ENCODE results near the gene FBXW11. TPM values are rescaled to one million over a fixed set of nuclear protein-coding genes. Genes with fewer than 3 reads are reported as not detected.
"Not testable (repeated sequence)": the region's sequence is repeated elsewhere in the genome, so short reads cannot be mapped to it uniquely, and the experiment has no call there.

The FBXW11 gene
- total and polyA plus RNA-seq, 10 donors: 7.5 to 72.1 (median 54.7) TPM

DNA sequence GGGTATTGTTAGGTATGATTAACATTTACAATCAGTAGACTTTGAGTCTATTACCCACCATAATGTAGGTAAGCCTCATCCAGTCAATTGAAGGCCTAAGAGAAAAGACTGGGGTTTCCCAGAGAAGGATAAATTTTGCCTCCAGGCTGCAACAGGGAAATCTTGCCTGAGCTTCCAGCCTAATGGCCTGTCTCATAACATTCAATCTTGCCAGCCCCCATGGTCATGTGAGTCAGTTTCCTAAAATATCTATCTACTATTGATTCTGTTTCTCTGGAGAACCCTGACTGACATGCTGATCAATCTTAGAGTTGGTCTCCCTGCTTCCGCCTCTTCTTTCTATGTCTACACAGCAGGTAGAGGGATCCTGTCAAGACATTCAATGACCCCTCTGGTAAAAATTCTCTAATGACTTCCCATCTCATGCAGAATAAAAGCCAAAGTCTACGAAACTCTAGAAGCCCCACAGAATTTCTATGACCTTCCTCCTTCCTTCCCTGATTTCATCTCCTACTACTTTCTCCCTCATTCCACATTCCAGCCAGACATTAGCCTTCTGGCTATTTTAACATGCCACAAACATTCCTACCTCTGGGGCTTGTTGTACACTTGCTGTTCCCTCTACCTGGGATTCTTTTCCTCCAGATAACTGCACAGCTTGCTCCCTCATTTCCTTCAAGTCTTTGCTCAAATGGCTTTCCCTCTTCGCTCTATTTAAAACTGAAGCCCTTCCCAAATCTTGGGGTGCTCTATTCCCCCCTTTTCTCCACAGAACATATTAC is 60.2 kb downstream of the FBXW11 start:
- Histone ChIP-seq H3K27me3 (replicated peaks in 1 of 7) (no peaks in the 10 kb centered on the region), H3K36me3 (no peaks in the 10 kb centered on the region), H3K27ac (no peak overlapping the region), H3K9me3 (no peaks in the 10 kb centered on the region), H3K4me1 (peaks cover 5 to 70% (median 26%) of the 10 kb centered on the region in 6 donors), H3K4me3 (no peak overlapping the region)
- no peak for DNase-seq
- no peak for TF ChIP-seq POLR2A (IDR thresholded peaks at IDR 0.05)
- TF ChIP-seq, protein P1, sequence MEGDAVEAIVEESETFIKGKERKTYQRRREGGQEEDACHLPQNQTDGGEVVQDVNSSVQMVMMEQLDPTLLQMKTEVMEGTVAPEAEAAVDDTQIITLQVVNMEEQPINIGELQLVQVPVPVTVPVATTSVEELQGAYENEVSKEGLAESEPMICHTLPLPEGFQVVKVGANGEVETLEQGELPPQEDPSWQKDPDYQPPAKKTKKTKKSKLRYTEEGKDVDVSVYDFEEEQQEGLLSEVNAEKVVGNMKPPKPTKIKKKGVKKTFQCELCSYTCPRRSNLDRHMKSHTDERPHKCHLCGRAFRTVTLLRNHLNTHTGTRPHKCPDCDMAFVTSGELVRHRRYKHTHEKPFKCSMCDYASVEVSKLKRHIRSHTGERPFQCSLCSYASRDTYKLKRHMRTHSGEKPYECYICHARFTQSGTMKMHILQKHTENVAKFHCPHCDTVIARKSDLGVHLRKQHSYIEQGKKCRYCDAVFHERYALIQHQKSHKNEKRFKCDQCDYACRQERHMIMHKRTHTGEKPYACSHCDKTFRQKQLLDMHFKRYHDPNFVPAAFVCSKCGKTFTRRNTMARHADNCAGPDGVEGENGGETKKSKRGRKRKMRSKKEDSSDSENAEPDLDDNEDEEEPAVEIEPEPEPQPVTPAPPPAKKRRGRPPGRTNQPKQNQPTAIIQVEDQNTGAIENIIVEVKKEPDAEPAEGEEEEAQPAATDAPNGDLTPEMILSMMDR (IDR thresholded peaks at IDR 0.05 in 8 of 11, conservative IDR thresholded peaks at IDR 0.05 in 3 of 11): no peak
- TF ChIP-seq POLR2AphosphoS5 (IDR thresholded peaks at IDR 0.05): no peak
- intact Hi-C loops (cut with DNase I; ENCODE audit: low total_unique reads): no loop called here
- WGBS, 5 donors: 88 to 94% (median 92%) methylated on average over 3 of the region's 3 CpGs

DNA sequence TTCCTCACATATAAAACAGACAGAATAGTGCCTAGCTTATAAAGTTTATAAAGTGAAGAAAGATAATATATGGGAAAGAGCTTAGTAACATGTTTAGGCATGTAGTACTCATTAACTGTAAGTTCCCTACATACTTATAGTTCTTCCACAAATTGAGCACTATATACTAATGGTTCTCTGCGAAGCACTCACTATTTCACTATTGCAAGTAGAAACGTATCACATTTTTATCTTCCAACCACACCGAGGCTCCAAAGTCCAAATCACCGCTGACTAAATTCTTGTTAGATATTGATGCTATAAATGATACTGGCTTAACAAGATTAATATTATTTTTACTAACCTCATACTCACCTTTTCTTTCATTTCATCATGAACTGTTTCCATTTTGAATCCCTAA is 61.0 kb downstream of the FBXW11 start:
- no peak for DNase-seq
- Histone ChIP-seq H3K9me3 (no peaks in the 10 kb centered on the region), H3K4me1 (peaks cover 7 to 75% (median 33%) of the 10 kb centered on the region in 6 donors), H3K4me3 (no peak overlapping the region), H3K27ac (no peak overlapping the region), H3K27me3 (replicated peaks in 1 of 7) (no peaks in the 10 kb centered on the region), H3K36me3 (no peaks in the 10 kb centered on the region)
- WGBS, 5 donors: 91 to 98% (median 95%) methylated on average over 4 of the region's 4 CpGs
- intact Hi-C loops (cut with DNase I; ENCODE audit: low total_unique reads): no loop called here
- no peak for TF ChIP-seq POLR2AphosphoS5 (IDR thresholded peaks at IDR 0.05)
- no peak for TF ChIP-seq POLR2A (IDR thresholded peaks at IDR 0.05)
- TF ChIP-seq, protein P1 (IDR thresholded peaks at IDR 0.05 in 8 of 11, conservative IDR thresholded peaks at IDR 0.05 in 3 of 11): no peak

DNA sequence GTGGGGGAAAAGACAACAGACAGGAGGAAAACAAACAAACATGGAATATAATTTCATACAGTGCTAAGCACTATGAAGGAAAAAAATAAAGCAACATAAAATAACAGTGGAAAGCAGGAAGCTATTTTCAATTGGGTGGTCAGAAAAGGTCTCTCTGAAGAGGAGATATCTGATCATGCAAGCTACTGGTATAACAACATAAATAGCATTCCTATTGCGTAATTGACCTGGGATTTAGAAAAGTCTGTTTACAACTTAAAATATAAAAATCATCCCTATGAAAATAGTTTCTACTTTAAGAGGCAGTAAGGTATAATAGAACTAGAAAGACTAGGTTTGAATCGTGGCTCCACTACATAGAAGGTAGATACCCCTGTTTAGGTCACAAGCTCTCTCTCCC is 61.4 kb downstream of the FBXW11 start:
- no peaks in the 10 kb centered on the region for H3K9me3 ChIP-seq
- DNase-seq: no peak

DNA sequence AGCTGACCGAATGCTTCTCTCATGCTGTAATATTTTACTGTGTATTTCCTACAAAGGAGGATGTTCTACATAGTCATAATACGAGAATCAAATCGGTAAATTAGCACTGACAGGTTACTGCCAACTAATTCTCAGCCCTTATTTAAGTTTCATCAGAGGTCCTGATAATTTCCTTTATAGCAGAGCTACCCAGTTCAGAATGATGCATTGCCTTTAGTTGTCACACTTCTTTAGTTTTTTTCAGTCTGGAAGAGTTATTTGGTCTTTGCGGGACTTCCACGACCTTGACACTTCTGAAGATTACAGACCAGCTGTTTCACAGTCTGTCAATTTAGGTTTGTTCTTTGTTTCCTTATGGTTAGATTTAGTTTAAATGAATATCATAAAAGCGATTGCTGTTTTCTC is 64.3 kb downstream of the FBXW11 start:
- intact Hi-C loops (cut with DNase I; ENCODE audit: low total_unique reads); H3K4me3 ChIP-seq; H3K9me3 ChIP-seq; H3K27me3 ChIP-seq (replicated peaks in 1 of 7); H3K36me3 ChIP-seq; DNase-seq: not testable (repeated sequence)
- H3K4me1 ChIP-seq: peaks cover 7 to 61% (median 34%) of the 10 kb centered on the region in 6 donors
- WGBS, 5 donors: 40 to 61% (median 49%) methylated on average over 3 to 4 of the region's 6 CpGs
- peak overlapping the region in 2 of 8 donors; percentile 26 to 46 for H3K27ac ChIP-seq

More for the DNA sequence above, 61.4 kb downstream of the FBXW11 start:
- WGBS, 5 donors: 85 to 93% (median 89%) methylated on average over 2 of the region's 2 CpGs
- Histone ChIP-seq H3K27ac (no peak overlapping the region), H3K4me1 (peaks cover 7 to 75% (median 36%) of the 10 kb centered on the region in 6 donors), H3K27me3 (replicated peaks in 1 of 7) (no peaks in the 10 kb centered on the region), H3K4me3 (no peak overlapping the region), H3K36me3 (no peaks in the 10 kb centered on the region)
- TF ChIP-seq, protein P1 (IDR thresholded peaks at IDR 0.05 in 8 of 11, conservative IDR thresholded peaks at IDR 0.05 in 3 of 11): no peak
- no peak for TF ChIP-seq POLR2AphosphoS5 (IDR thresholded peaks at IDR 0.05)
- no peak for TF ChIP-seq POLR2A (IDR thresholded peaks at IDR 0.05)
- intact Hi-C loops (cut with DNase I; ENCODE audit: low total_unique reads): no loop called here

DNA sequence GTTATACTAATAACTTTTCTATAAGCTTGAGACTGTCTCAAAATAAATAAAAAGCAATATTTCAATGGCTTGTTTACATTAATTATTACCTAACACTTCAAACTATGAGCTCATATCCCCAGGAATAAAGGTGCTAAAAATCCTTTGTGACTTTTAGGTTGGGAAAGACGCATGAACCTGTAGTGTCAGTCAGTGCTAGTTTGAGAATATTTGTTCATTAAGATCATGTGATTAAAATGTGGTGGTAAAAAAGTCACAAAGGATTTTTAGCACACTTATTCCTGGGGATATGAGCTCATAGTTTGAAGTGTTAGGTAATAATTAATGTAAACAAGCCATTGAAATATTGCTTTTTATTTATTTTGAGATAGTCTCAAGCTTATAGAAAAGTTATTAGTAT is 64.8 kb downstream of the FBXW11 start:
- H3K9me3 ChIP-seq; intact Hi-C loops (cut with DNase I; ENCODE audit: low total_unique reads); H3K4me3 ChIP-seq; DNase-seq; H3K27me3 ChIP-seq (replicated peaks in 1 of 7); H3K36me3 ChIP-seq: not testable (repeated sequence)
- Histone ChIP-seq H3K4me1 (peaks cover 7 to 59% (median 34%) of the 10 kb centered on the region in 6 donors), H3K27ac (peak overlapping the region in 2 of 8 donors; percentile 26 to 30)
- 61 to 83% (median 76%) methylated on average over 1 of the region's 1 CpG for WGBS, 5 donors

DNA sequence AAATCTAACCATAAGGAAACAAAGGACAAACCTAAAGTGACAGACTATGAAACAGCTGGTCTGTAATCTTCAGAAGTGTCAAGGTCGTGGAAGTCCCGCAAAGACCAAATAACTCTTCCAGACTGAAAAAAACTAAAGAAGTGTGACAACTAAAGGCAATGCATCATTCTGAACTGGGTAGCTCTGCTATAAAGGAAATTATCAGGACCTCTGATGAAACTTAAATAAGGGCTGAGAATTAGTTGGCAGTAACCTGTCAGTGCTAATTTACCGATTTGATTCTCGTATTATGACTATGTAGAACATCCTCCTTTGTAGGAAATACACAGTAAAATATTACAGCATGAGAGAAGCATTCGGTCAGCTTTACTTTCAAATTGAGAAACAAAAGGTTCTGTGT is 65.2 kb downstream of the FBXW11 start:
- intact Hi-C loops (cut with DNase I; ENCODE audit: low total_unique reads); H3K27me3 ChIP-seq (replicated peaks in 1 of 7); H3K27ac ChIP-seq; H3K9me3 ChIP-seq; H3K36me3 ChIP-seq; H3K4me3 ChIP-seq; DNase-seq: not testable (repeated sequence)
- 47 to 70% (median 60%) methylated on average over 2 to 3 of the region's 5 CpGs for WGBS, 5 donors
- peaks cover 7 to 55% (median 32%) of the 10 kb centered on the region in 6 donors for H3K4me1 ChIP-seq

Data from spleen (tissue), 11 donors.